ENCODE measurements around the gene ANKRD33B. TPM values are rescaled to one million over a fixed set of nuclear protein-coding genes. Genes with fewer than 3 reads are reported as not detected.

The ANKRD33B gene
- total and polyA plus RNA-seq, 9 of the 15 experiments (the other 6 are each of a cell fraction or from before 2014, with no cell fraction given): 0.10 to 1.7 (median 0.40) TPM

DNA sequence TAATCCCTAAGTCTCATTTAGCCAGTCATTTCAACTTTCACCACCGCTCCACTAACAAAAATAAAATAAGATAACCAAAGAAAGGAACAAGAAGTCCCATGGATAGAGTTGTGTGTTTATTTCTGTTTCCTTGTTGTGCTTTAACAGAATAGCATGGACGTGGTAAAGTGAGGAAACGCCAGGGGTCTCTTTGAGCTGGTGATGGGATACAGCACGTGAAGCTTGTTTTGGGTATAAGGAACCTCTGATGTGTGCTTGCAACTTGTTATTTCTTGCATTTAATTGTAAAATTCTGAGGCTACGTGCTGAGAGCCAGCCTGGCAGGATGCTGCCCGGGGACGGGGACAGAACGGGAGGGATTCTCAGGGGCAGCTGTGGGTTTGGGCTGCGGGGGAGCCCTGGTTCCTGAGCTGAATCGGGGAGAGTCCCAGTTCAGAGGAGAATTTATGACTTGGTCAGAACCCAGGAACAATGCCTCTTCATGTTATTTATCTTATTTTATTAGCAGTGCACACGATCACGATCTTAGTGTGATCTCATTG is 63.4 kb downstream of the ANKRD33B start (continued):
- TF ChIP-seq HDAC1 (IDR thresholded peaks at IDR 0.05) (no peak), ZKSCAN8 (CRISPR knock-in tag; IDR thresholded peaks at IDR 0.05) (peak; percentile 28; the same call in 1 of the 2 replicates)

DNA sequence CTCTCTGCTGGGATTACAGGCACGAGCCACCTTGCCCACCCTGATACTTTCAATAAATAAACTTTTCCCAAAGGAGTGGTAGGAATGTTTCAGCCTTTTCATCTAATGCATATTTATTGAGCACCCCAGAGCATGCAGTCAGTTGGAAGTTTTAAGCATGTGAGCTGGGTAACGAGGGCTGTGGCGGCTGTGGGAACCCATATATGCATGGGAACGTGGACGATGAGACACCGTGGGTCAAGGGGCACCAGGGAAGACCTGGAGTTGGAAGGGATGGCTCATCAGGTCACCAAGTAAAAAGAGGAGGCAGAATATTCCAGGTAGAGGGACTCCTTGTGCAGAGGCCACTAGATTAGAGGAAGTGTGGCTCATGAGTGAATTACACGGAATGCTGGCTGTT is 64.7 kb downstream of the ANKRD33B start:
- intact Hi-C loops (cut with micrococcal nuclease): loop anchor here (1.0 kb wide), 1 partner anchor 176 kb away; no protein-coding TSS in a partner anchor
- no peak overlapping the region for H2AFZ ChIP-seq (ENCODE audit: low read depth, low read length)
- no peak overlapping the region for H3K27ac ChIP-seq (ENCODE audit: extremely low read depth, low read depth, low read length)
- CTCF ChIA-PET (ENCODE audit: low intra/inter-chr PET ratio): interaction anchor here (1.3 to 3.5 kb wide), 2 partner anchors 176 to 345 kb away, joined by 4 to 69 read pairs; no protein-coding TSS in a partner anchor
- H3K4me2 ChIP-seq (ENCODE audit: insufficient read depth, low read length): no peak overlapping the region
- DNase-seq (ENCODE audit: extremely low read depth in 1 of 4, low spot score in 3 of 4) (no peak), ATAC-seq (no peak), FAIRE-seq (no peak)
- no peak overlapping the region for H3K4me3 ChIP-seq
- no peaks in the 10 kb centered on the region for H3K9me3 ChIP-seq (replicated peaks; ENCODE audit: control insufficient read depth, insufficient read depth, low read depth, low read length)
- peaks cover 3 to 20% of the 10 kb centered on the region in 2 experiments; a peak in 3 of 5 replicates for H3K4me1 ChIP-seq (replicated peaks in 1 of 2; ENCODE audit: control insufficient read depth in 2 of 2, insufficient read depth in 2 of 2, low read length in 2 of 2)
- WGBS (ENCODE audit: insufficient coverage, low coverage, missing lambda C conversion rate): 8% methylated on average over 7 of the region's 7 CpGs
- in situ Hi-C loops (cut with MboI): loop anchor here (5.0 kb wide), 1 partner anchor 176 kb away; no protein-coding TSS in a partner anchor
- H3K27me3 ChIP-seq (ENCODE audit: control insufficient read depth in 2 of 2, insufficient read depth in 2 of 2, low read length in 2 of 2): peaks cover 22 to 44% of the 10 kb centered on the region in 2 experiments
- no peak overlapping the region for H3K9ac ChIP-seq (ENCODE audit: insufficient read depth in 1 of 2, low read depth in 2 of 2, low read length in 2 of 2)
- BruUV-seq (replicated peaks): no TSS peak
- H3K9me1 ChIP-seq (ENCODE audit: control insufficient read depth, insufficient read depth, low read length): peaks cover 3% of the 10 kb centered on the region
- H3K36me3 ChIP-seq (ENCODE audit: control insufficient read depth, insufficient read depth, low read length): no peaks in the 10 kb centered on the region
- no peaks in the 10 kb centered on the region for H3K79me2 ChIP-seq (ENCODE audit: control insufficient read depth, insufficient read depth, low read length)
- POLR2A ChIA-PET: interaction anchor here (0.6 kb wide), 1 partner anchor 1391 kb away, joined by 4 read pairs; no protein-coding TSS in a partner anchor
- H4K20me1 ChIP-seq (replicated peaks; ENCODE audit: control insufficient read depth, insufficient read depth, low read length): no peaks in the 10 kb centered on the region
- TF ChIP-seq RBM17 (IDR thresholded peaks at IDR 0.05; ENCODE audit: borderline replicate concordance, low read depth, low read length) (no peak), ZNF780A (CRISPR knock-in tag; IDR thresholded peaks at IDR 0.05) (no peak), FOXJ2 (tag; IDR thresholded peaks at IDR 0.05) (no peak), HNRNPUL1 (IDR thresholded peaks at IDR 0.05; ENCODE audit: low read length) (no peak), KAT8 (IDR thresholded peaks at IDR 0.05; ENCODE audit: low read depth) (no peak), NUFIP1 (IDR thresholded peaks at IDR 0.05; ENCODE audit: partially characterized antibody) (no peak), HDGF (IDR thresholded peaks at IDR 0.05) (no peak), MCM7 (IDR thresholded peaks at IDR 0.05) (no peak), NFE2L1 (tag; IDR thresholded peaks at IDR 0.05; ENCODE audit: borderline replicate concordance, low read depth) (no peak)

Data from K562 (cell line).